GM19025 (cell line): ENCODE results near the gene TRAPPC5.

Source experiments
- ATAC-seq: cut with Tn5 transposase; IDR thresholded peaks from one replicate; pipeline ENCODE4 v1.9.1; 2021; ENCODE audit warnings: mild to moderate bottlenecking, low read depth, moderate library complexity; ENCODE audit not compliant: unreplicated experiment

TRAPPC5 gene

GRCh38 chr19:7729211-7729610 is 48.6 kb downstream of the TRAPPC5 start:
- no peak for ATAC-seq

GRCh38 chr19:7729831-7730285 is 49.2 kb downstream of the TRAPPC5 start:
- no peak for ATAC-seq

- no peak for ATAC-seq
Measured at GRCh38 chr19:7730286-7731217, 49.9 kb downstream of the TRAPPC5 start.

GRCh38 chr19:7731218-7731595 is 50.6 kb downstream of the TRAPPC5 start:
- no peak for ATAC-seq

GRCh38 chr19:7731615-7732014 is 51.0 kb downstream of the TRAPPC5 start:
- no peak for ATAC-seq

- no peak for ATAC-seq
Measured at GRCh38 chr19:7732045-7732444, 51.4 kb downstream of the TRAPPC5 start, which contains the start of gene CLEC4G. CLEC4G (minus strand) TSS chr19:7732110; CDS start chr19:7732102, 8 bp downstream.

- ATAC-seq, result no peak
Measured at GRCh38 chr19:7733376-7733775, 52.7 kb downstream of the TRAPPC5 start.

GRCh38 chr19:7734220-7735203 is 53.9 kb downstream of the TRAPPC5 start:
- ATAC-seq, result no peak

GRCh38 chr19:7736148-7736547 is 55.5 kb downstream of the TRAPPC5 start:
- ATAC-seq, result no peak

GRCh38 chr19:7737215-7737614 is 56.6 kb downstream of the TRAPPC5 start:
- no peak for ATAC-seq
